Activated CD8-positive, alpha-beta memory T cell treated with anti-CD3 and anti-CD28 coated beads, Interleukin-2, amount 10 ng/mL, durations not matched to agents 7 days and 5 days (primary cell): Measurements from ENCODE around the gene RSPO1. TPM values are rescaled to one million over a fixed set of nuclear protein-coding genes. Genes with fewer than 3 reads are reported as not detected.
"Not testable (repeated sequence)": the region's sequence is repeated elsewhere in the genome, so short reads cannot be mapped to it uniquely, and the experiment has no call there.

ENCODE experiments used
- ATAC-seq: fragments of 150-1000 bp; cut with Tn5 transposase; one replicate; pipeline ENCODE4 v1.10.0; 2021; ENCODE audit warnings: moderate library complexity
- CTCF ChIA-PET: fragments of 350-600 bp; sonication (Branson Sonifier 250); formaldehyde crosslinking; loops from one replicate; lab custom pipeline; 2021; ENCODE audit warnings: antibody characterized with exemption; lab: Charles Lee
- DNase-seq: peaks from one replicate; pipeline ENCODE4 v3.0.0-alpha.2; 2020
- H3K27ac Mint-ChIP-seq: one replicate; pipeline ENCODE4 v1.8.0; 2021; ENCODE audit warnings: mild to moderate bottlenecking, mixed read lengths
- H3K27me3 Mint-ChIP-seq: one replicate; pipeline ENCODE4 v1.8.0; 2021; ENCODE audit warnings: mixed read lengths
- H3K36me3 Mint-ChIP-seq: one replicate; pipeline ENCODE4 v1.8.0; 2021; ENCODE audit warnings: mild to moderate bottlenecking, mixed read lengths
- H3K4me1 Mint-ChIP-seq: one replicate; pipeline ENCODE4 v1.8.0; 2021; ENCODE audit warnings: mixed read lengths
- H3K4me3 Mint-ChIP-seq: one replicate; pipeline ENCODE4 v1.8.0; 2021; ENCODE audit warnings: mild to moderate bottlenecking, moderate library complexity, mixed read lengths
- H3K9me3 Mint-ChIP-seq: one replicate; pipeline ENCODE4 v1.8.0; 2022; ENCODE audit warnings: low read depth, mixed read lengths
- total RNA-seq, 2 experiments: library from RNA; stranded (reverse); gene quantifications; one replicate each; pipeline ENCODE4 v1.2.3, GENCODE V29; 2021

Gene RSPO1, protein sequence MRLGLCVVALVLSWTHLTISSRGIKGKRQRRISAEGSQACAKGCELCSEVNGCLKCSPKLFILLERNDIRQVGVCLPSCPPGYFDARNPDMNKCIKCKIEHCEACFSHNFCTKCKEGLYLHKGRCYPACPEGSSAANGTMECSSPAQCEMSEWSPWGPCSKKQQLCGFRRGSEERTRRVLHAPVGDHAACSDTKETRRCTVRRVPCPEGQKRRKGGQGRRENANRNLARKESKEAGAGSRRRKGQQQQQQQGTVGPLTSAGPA
- total RNA-seq, result not detected

GRCh38 chr1:37634244-37634991 is at the start of gene RSPO1:
TSS of gene RSPO1 (minus strand) at chr1:37634892. CDS start at chr1:37629661, 5,231 bp downstream.
- CTCF ChIA-PET, result no interaction called here
- peak; percentile 39 for ATAC-seq
- no peak within 1 kb of the TSS for H3K4me3 Mint-ChIP-seq

DNA sequence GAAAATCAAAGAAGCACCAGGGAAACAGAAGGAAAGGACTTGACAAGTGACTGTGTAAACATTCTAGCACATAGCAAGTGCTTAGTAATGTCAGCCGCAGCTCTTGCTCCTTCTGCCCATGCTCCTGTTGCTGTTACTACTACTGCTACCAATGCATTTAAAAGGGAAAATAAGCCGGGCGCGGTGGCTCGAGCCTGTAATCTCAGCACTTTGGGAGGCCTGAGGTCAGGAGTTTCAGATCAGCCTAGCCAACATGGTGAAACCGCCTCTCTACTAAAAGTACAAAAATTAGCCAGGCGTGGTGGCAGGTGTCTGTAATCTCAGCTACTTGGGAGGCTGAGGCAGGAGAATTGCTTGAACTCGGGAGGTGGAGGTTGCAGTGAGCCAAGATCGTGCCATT is 49.5 kb upstream of the RSPO1 start:
- H3K4me3 Mint-ChIP-seq, H3K9me3 Mint-ChIP-seq, DNase-seq, H3K27me3 Mint-ChIP-seq, ATAC-seq: not testable (repeated sequence)
- Mint-ChIP-seq H3K36me3 (peaks cover 34% of the 10 kb centered on the region), H3K4me1 (peaks cover 22% of the 10 kb centered on the region), H3K27ac (peak overlapping the region; percentile 0)
- CTCF ChIA-PET, result interaction anchor here (1.1 to 14.3 kb wide), 10 partner anchors 8 to 230 kb away, joined by 3 to 145 read pairs (median 4); partner anchors contain the start of genes CDCA8 and MTF1

More at GRCh38 chr1:37634244-37634991, at the start of gene RSPO1:
- H3K36me3 Mint-ChIP-seq, result no peaks in the 10 kb centered on the region
- H3K4me1 Mint-ChIP-seq, result peaks cover 5% of the 10 kb centered on the region
- H3K9me3 Mint-ChIP-seq, result no peaks in the 10 kb centered on the region
- H3K27ac Mint-ChIP-seq, result no peak within 1 kb of the TSS
- H3K27me3 Mint-ChIP-seq, result peaks cover 82% of the 10 kb centered on the region
- no peak for DNase-seq

DNA sequence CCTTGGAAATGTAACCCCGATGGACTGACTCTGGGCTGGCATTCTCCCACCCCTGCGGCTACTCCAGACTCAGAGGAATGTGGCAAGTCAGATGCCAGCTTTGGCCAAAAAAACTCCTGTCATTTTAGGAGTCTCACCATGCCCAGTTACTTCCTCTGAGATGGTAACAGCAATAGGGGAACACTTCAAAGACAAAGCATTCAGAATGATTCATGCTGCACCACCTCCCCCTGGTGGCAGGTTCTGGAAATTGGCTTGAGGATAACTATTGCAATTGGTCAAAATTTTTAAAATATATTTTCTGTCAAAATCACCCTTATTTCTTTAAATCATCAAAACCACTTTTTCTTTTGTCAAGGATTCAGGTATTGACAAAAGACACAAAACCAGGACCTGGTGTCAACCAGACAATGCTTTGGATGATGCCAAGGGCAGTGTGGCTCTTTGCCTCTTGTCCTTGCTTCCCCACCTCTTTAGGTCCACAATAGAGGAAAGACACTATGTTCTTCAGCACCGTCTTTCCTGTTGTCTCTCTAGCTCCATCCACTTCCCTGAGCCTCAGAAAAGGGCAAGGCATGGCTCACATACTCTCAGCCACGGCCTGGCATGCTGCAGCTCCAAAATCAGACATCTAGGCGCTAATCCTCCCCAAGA is 47.8 kb upstream of the RSPO1 start:
- no peak overlapping the region for H3K4me3 Mint-ChIP-seq
- ATAC-seq, result peak; percentile 80

DNA sequence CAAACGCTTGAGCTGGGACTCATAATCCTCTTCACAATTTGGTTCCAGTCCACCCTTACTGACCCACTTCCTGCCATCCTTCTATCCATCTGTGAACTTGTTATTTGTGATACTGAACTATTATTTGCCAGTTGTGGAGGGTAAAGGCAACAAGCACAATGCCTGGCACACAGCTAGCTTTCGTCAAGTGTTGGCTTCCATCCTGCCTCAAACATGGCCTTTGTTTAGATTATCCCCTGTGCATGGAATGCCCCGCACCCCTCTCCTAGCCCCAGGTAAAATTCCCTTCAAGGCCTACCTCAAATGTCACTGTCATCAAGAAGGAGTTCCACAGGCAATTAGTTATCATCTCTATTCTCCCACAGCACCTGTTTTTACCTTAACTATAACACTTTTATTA is 46.2 kb upstream of the RSPO1 start:
- Mint-ChIP-seq H3K4me1 (peaks cover 6% of the 10 kb centered on the region), H3K4me3 (no peak overlapping the region), H3K36me3 (peaks cover 15% of the 10 kb centered on the region), H3K9me3 (no peaks in the 10 kb centered on the region), H3K27me3 (peaks cover 2% of the 10 kb centered on the region), H3K27ac (no peak overlapping the region)
- no peak for DNase-seq
- ATAC-seq, result no peak
- CTCF ChIA-PET, result interaction anchor here (1.0 to 14.3 kb wide), 13 partner anchors 12 to 233 kb away, joined by 3 to 145 read pairs (median 7); partner anchors contain the start of gene CDCA8

More for the DNA sequence above, 47.8 kb upstream of the RSPO1 start:
- Mint-ChIP-seq H3K27me3 (no peaks in the 10 kb centered on the region), H3K27ac (peak overlapping the region; percentile 52), H3K4me1 (peaks cover 6% of the 10 kb centered on the region), H3K9me3 (no peaks in the 10 kb centered on the region), H3K36me3 (peaks cover 22% of the 10 kb centered on the region)
- CTCF ChIA-PET, result interaction anchor here (0.7 to 14.3 kb wide), 34 partner anchors 9 to 234 kb away, joined by 3 to 145 read pairs (median 4); partner anchors contain the start of genes CDCA8, GNL2 and SNIP1
- peak; percentile 84 for DNase-seq

GRCh38 chr1:37677808-37678207 is 43.1 kb upstream of the RSPO1 start:
- DNase-seq (no peak), ATAC-seq (no peak)
- H3K4me1 Mint-ChIP-seq, result peaks cover 16% of the 10 kb centered on the region
- no peak overlapping the region for H3K4me3 Mint-ChIP-seq
- CTCF ChIA-PET, result interaction anchor here (1.0 to 14.3 kb wide), 2 partner anchors 77 to 116 kb away, joined by 3 to 145 read pairs; no protein-coding TSS in a partner anchor
- no peak overlapping the region for H3K27ac Mint-ChIP-seq
- H3K27me3 Mint-ChIP-seq, result peaks cover 7% of the 10 kb centered on the region
- peaks cover 3% of the 10 kb centered on the region for H3K36me3 Mint-ChIP-seq
- no peaks in the 10 kb centered on the region for H3K9me3 Mint-ChIP-seq

- no peaks in the 10 kb centered on the region for H3K9me3 Mint-ChIP-seq
- CTCF ChIA-PET, result interaction anchor here (14.3 kb wide), 1 partner anchor 76 kb away, joined by 145 read pairs; no protein-coding TSS in a partner anchor
- H3K4me3 Mint-ChIP-seq, result no peak overlapping the region
- ATAC-seq (no peak), DNase-seq (no peak)
- H3K36me3 Mint-ChIP-seq, result no peaks in the 10 kb centered on the region
- no peak overlapping the region for H3K27ac Mint-ChIP-seq
- peaks cover 13% of the 10 kb centered on the region for H3K4me1 Mint-ChIP-seq
- H3K27me3 Mint-ChIP-seq, result peaks cover 14% of the 10 kb centered on the region
These were observed 42.4 kb upstream of the RSPO1 start for GRCh38 chr1:37677143-37677439.

- H3K27ac Mint-ChIP-seq, result no peak overlapping the region
These were observed 41.8 kb upstream of the RSPO1 start for GRCh38 chr1:37676281-37677142.

GRCh38 chr1:37673920-37674319 is 39.2 kb upstream of the RSPO1 start:
- Mint-ChIP-seq H3K9me3 (no peaks in the 10 kb centered on the region), H3K27ac (no peak overlapping the region), H3K4me1 (peaks cover 13% of the 10 kb centered on the region), H3K36me3 (no peaks in the 10 kb centered on the region), H3K4me3 (no peak overlapping the region), H3K27me3 (peaks cover 23% of the 10 kb centered on the region)
- ATAC-seq, result peak; percentile 88
- CTCF ChIA-PET, result interaction anchor here (1.1 to 14.3 kb wide), 4 partner anchors 9 to 73 kb away, joined by 3 to 145 read pairs (median 8); a partner anchor contains a TSS
- DNase-seq, result peak; percentile 80

More at GRCh38 chr1:37676281-37677142, 41.8 kb upstream of the RSPO1 start:
- CTCF ChIA-PET, result interaction anchor here (1.1 to 14.3 kb wide), 2 partner anchors 9 to 76 kb away, joined by 3 to 145 read pairs; no protein-coding TSS in a partner anchor
- Mint-ChIP-seq H3K36me3 (no peaks in the 10 kb centered on the region), H3K9me3 (no peaks in the 10 kb centered on the region), H3K4me3 (no peak overlapping the region), H3K27me3 (peaks cover 19% of the 10 kb centered on the region), H3K4me1 (peaks cover 13% of the 10 kb centered on the region)
- ATAC-seq (no peak), DNase-seq (no peak)

DNA sequence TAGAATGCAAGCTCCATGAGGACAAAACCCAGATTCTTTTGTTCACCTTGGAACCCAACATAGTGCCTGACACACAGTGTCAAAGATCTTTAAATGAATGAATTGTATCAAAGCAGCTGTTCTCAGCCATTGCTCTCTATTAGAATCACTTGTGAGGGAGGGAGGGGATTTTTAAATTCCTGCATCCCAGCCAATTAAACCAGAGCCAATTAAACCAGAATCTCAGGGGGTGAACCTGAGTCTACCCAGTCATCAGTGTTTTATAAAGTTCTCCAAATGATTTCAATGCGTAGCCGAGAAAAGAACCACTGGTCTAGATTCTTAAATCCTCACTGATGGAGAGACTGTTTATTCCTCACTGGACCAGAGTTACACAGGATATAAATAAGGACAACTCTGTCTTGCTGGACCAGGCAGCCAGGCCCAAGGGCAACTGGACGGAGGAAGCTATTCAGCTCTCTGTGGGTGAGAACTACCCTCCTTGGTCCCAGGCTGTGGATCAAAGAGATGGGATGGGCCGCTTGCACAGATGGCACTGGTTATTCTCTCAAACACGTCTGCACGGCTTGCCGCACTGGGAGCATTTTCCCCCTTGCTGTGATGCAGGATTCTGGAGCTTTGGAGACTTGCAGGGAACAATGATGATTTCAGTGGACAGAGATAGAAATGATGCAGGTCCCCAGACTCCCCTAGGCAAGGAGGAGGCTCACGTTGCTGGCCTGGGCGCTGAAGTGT is 37.6 kb upstream of the RSPO1 start:
- Mint-ChIP-seq H3K27ac (no peak overlapping the region), H3K9me3 (no peaks in the 10 kb centered on the region), H3K4me1 (peaks cover 13% of the 10 kb centered on the region), H3K36me3 (no peaks in the 10 kb centered on the region), H3K4me3 (no peak overlapping the region), H3K27me3 (peaks cover 23% of the 10 kb centered on the region)
- ATAC-seq (no peak), DNase-seq (no peak)
- CTCF ChIA-PET, result interaction anchor here (0.6 to 14.3 kb wide), 4 partner anchors 10 to 185 kb away, joined by 3 to 145 read pairs (median 7); no protein-coding TSS in a partner anchor

DNA sequence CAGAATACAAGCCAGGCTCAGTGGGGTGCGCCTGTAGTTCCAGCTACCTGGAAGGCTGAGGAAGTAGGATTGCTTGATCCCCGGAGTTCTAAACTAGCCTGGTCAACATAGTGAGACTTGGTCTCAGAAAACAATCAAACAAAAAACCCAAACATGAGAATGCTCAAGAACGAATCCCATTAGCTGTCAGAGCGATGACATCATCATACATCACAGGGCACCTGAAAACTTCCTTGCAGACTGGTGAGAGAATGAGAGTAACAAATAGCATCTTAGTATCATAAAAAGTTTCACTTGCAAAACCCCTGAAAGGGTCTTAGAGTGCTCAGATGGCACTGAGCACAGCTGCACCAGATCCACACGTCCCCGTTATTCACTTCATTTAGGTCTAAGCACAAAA is 36.6 kb upstream of the RSPO1 start:
- DNase-seq (no peak), ATAC-seq (no peak)
- Mint-ChIP-seq H3K4me1 (peaks cover 13% of the 10 kb centered on the region), H3K36me3 (no peaks in the 10 kb centered on the region), H3K4me3 (no peak overlapping the region), H3K27me3 (peaks cover 23% of the 10 kb centered on the region), H3K27ac (no peak overlapping the region), H3K9me3 (no peaks in the 10 kb centered on the region)
- CTCF ChIA-PET, result interaction anchor here (0.6 kb wide), 1 partner anchor 163 kb away, joined by 3 read pairs; no protein-coding TSS in a partner anchor

DNA sequence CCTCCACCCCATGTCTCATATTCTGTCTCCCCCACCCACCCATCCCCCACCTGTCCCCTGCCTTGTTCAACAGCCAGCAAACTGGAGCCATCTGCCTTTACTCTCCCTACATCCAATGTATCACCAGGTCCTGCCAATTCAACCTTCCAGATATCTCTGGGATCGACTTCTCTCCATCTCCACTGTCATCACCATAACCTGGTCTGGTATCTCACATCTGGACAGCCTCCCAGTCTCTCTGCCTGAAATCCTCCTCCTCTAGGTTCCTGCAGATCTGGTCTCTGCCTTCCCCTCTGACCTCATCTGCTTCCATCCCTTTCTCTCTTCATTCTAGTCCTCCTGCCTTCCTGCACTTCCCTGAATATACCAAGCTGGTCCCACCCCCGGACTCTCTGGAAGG is 35.4 kb upstream of the RSPO1 start:
- H3K36me3 Mint-ChIP-seq, result no peaks in the 10 kb centered on the region

More for the DNA sequence above, 35.4 kb upstream of the RSPO1 start:
- H3K27ac Mint-ChIP-seq, result no peak overlapping the region
- H3K4me1 Mint-ChIP-seq, result peaks cover 12% of the 10 kb centered on the region
- CTCF ChIA-PET, result no interaction called here
- DNase-seq (no peak), ATAC-seq (no peak)
- peaks cover 21% of the 10 kb centered on the region for H3K27me3 Mint-ChIP-seq
- no peaks in the 10 kb centered on the region for H3K9me3 Mint-ChIP-seq
- H3K4me3 Mint-ChIP-seq, result no peak overlapping the region
